ENCODE results near the gene ECE1. TPM values are rescaled to one million over a fixed set of nuclear protein-coding genes. Genes with fewer than 3 reads are reported as not detected.
A peak's percentile ranks its signal among the peaks of the same experiment; 100 is the strongest.

ECE1 gene
- total RNA-seq, 2 donors from 2014 or later = 79.1 to 83.3 TPM

DNA sequence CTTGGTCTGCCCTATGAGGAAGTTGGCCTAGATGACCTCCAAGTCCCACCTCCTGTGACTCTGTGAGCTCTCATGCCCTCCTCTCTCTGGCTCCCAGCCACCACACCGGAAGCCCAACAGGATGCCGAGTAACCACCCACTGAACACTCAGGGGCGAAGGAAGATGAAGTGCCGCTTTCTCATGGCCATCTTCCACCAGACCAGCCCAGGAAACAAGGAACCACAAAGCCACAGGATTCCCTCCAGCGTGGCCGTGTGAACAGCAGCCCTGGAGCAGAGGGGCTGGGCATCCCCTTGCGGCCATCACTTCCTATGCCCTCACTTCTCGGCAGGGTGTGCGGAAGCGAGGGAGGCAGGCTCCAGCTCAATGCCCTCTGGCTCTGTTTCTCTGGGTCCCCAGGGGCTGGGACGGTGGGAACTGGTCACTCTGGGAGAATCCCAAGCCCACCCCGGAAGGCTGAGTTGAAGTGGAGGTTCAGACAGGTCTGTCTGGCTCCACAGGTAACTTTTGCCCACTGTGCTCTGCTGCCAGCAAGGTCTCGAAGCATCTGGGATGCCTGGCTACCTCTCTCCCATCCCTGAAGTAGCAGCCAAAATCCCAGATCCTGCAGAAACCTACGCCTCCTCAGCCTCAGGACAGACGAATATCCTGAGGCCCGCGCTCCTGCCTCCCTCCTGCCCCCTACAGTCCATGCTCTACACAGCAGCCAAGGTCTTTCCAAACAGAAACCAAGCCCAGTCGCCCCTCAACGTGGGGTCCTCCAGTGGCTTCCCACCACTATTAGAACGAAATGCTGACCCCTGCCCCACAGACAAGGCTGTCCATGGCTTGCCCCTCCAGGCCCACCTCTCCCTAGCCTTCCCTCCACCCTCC lies 44.2 kb upstream of the ECE1 start:
- peak; percentile 65 to 89 (median 86) for DNase-seq
- Histone ChIP-seq H3K36me3 (replicated peaks in 1 of 2; ENCODE audit: insufficient read depth in 1 of 2, low read depth in 2 of 2) (no peaks in the 10 kb centered on the region), H3K9me3 (no peaks in the 10 kb centered on the region), H3K4me1 (peaks cover 96% of the 10 kb centered on the region), H3K4me3 (no peak overlapping the region), H3K27ac (peak overlapping the region; percentile 83 to 92 (median 88)), H3K27me3 (no peaks in the 10 kb centered on the region)
- 7 to 20% methylated on average over 4 to 20 of the region's 20 CpGs for WGBS, 2 donors
- ATAC-seq = peak; percentile 22
- peak in 2 of 3 donors; percentile 6 to 12 for TF ChIP-seq POLR2A (IDR thresholded peaks at IDR 0.05)
- peak; percentile 53 to 85 (median 64) for TF ChIP-seq CTCF (IDR thresholded peaks at IDR 0.05)
- intact Hi-C loops (cut with DNase I) = loop anchor here (10.0 kb wide), 1 partner anchor 50 kb away; no protein-coding TSS in a partner anchor

DNA sequence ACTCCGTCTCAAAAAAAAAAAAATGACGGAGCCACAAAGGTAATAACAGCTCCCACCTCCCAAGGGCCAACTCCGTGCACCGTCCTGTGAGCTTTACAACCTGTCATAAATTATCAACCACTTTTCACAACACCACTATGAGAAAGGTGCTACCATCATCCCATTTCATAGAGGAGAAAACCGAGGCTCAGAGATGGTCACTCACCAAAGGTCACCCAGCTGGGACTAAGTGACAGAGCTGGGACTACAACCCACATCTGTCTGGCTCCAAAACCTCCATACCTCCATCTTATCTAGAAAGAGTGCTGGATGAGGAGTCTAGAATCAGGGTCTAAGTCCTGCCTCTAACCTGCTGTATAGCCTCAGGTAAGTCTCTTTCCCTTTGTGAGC lies 43.6 kb upstream of the ECE1 start:
- intact Hi-C loops (cut with DNase I) = loop anchor here (10.0 kb wide), 1 partner anchor 49 kb away; no protein-coding TSS in a partner anchor
- TF ChIP-seq CTCF (IDR thresholded peaks at IDR 0.05) (no peak), POLR2A (IDR thresholded peaks at IDR 0.05) (peak in 1 of 3 donors; percentile 11)

GRCh38 chr1:21332554-21333311 lies 42.5 kb upstream of the ECE1 start:
- no peak for TF ChIP-seq POLR2A (IDR thresholded peaks at IDR 0.05)
- no peak for TF ChIP-seq CTCF (IDR thresholded peaks at IDR 0.05)
- H3K36me3 ChIP-seq (replicated peaks in 1 of 2; ENCODE audit: insufficient read depth in 1 of 2, low read depth in 2 of 2) = no peaks in the 10 kb centered on the region
- H3K27me3 ChIP-seq = no peaks in the 10 kb centered on the region
- no peak overlapping the region for H3K4me3 ChIP-seq
- no peaks in the 10 kb centered on the region for H3K9me3 ChIP-seq
- peak overlapping the region; percentile 35 to 91 (median 72) for H3K27ac ChIP-seq
- intact Hi-C loops (cut with DNase I) = loop anchor here (10.0 kb wide), 1 partner anchor 48 kb away; no protein-coding TSS in a partner anchor
- 53 to 66% methylated on average over 7 of the region's 8 CpGs for WGBS, 2 donors
- peaks cover 96% of the 10 kb centered on the region for H3K4me1 ChIP-seq
- DNase-seq (no peak), ATAC-seq (no peak)

More for the DNA sequence above, 43.6 kb upstream of the ECE1 start:
- peak overlapping the region; percentile 83 to 92 (median 88) for H3K27ac ChIP-seq
- WGBS, 2 donors = 80 to 82% methylated on average over 5 of the region's 5 CpGs
- ATAC-seq (no peak), DNase-seq (no peak)
- H3K27me3 ChIP-seq = no peaks in the 10 kb centered on the region
- H3K9me3 ChIP-seq = no peaks in the 10 kb centered on the region
- no peaks in the 10 kb centered on the region for H3K36me3 ChIP-seq (replicated peaks in 1 of 2; ENCODE audit: insufficient read depth in 1 of 2, low read depth in 2 of 2)
- no peak overlapping the region for H3K4me3 ChIP-seq
- peaks cover 96% of the 10 kb centered on the region for H3K4me1 ChIP-seq

DNA sequence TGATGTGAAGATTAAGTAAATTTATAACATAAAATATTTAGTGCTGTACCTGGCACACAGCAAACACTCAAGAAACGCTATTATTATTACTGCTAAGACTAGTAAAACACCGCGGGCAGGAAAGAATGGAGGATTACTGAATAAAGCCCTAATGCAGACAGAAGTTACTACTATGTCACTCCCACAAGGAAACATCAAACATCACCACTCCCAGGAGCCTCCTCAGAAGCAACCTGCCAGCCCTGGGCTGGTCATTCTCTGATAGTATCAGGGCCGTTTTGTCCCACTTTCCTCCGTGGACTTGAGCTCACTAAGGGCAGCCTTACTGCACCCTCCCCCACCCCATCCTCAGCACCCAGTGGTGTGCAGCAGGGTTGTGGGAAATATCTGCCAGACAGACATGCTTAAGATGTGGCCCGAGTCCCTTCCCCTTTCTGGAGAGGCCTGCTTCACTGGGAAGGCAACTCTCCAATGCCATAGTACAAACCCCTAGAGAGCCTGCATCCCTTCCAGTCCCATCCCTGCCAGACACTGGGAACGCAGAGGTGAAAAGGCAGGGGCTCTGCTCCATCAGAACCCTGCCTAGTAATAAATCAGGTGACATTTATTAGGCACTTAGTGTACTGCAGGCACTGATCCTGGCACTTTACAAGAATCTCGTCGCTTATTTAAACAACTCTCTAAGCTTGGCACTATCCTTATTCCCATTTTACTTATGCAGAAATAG lies 41.7 kb upstream of the ECE1 start:
- H3K9me3 ChIP-seq = no peaks in the 10 kb centered on the region
- no peak for ATAC-seq
- H3K27me3 ChIP-seq = no peaks in the 10 kb centered on the region
- DNase-seq = peak in 1 of 4 donors; percentile 9
- intact Hi-C loops (cut with DNase I) = loop anchor here (10.0 kb wide), 1 partner anchor 47 kb away; no protein-coding TSS in a partner anchor
- WGBS, 2 donors = 35 to 37% methylated on average over 9 of the region's 9 CpGs
- peaks cover 96% of the 10 kb centered on the region for H3K4me1 ChIP-seq
- no peak overlapping the region for H3K4me3 ChIP-seq
- peak overlapping the region; percentile 4 to 55 (median 30) for H3K27ac ChIP-seq
- H3K36me3 ChIP-seq (replicated peaks in 1 of 2; ENCODE audit: insufficient read depth in 1 of 2, low read depth in 2 of 2) = no peaks in the 10 kb centered on the region
- TF ChIP-seq POLR2A (IDR thresholded peaks at IDR 0.05) (no peak), CTCF (IDR thresholded peaks at IDR 0.05) (no peak)
